Kidney (tissue), 22 donors: ENCODE measurements around the gene FAXC. TPM values are rescaled to one million over a fixed set of nuclear protein-coding genes. Genes with fewer than 3 reads are reported as not detected.

ENCODE experiments used
- DNase-seq, 5 donors: peaks; one replicate each; pipeline ENCODE4 v3.0.0-alpha.2; 2013 to 2020
- FAIRE-seq: peaks from 2 replicates; lab custom pipeline; 2012; peaks lifted over from hg19 to GRCh38; lab: Jason Lieb, UNC
- H3K27ac ChIP-seq, 2 donors: one replicate each; pipeline ENCODE4 v1.7.0; 2013; ENCODE audit warnings: low read depth in 2 of 2, low read length in 2 of 2, inconsistent platforms in 1 of 2
- H3K27me3 ChIP-seq: one replicate; pipeline ENCODE4 v1.7.1; 2013; ENCODE audit warnings: low read length, inconsistent platforms; ENCODE audit not compliant: control insufficient read depth, insufficient read depth
- H3K36me3 ChIP-seq, 3 donors: one replicate each; pipeline versions ENCODE4 v1.7.0 to v1.7.1; 2013; ENCODE audit warnings: low read length in 3 of 3, control low read depth in 1 of 3, inconsistent platforms in 1 of 3; ENCODE audit not compliant: insufficient read depth in 3 of 3, control insufficient read depth in 2 of 3
- H3K4me1 ChIP-seq, 3 donors: one replicate each; pipeline versions ENCODE4 v1.7.0 to v1.7.1; 2013; ENCODE audit warnings: low read length in 3 of 3, inconsistent platforms in 1 of 3, low read depth in 1 of 3; ENCODE audit not compliant: control insufficient read depth in 2 of 3, insufficient read depth in 2 of 3
- H3K4me3 ChIP-seq, 3 donors: one replicate each; pipeline versions ENCODE4 v1.7.0 to v1.8.1; 2013; ENCODE audit warnings: low read length in 3 of 3, control low read depth in 1 of 3, inconsistent platforms in 1 of 3
- H3K9ac ChIP-seq, 3 donors: one replicate each; pipeline versions ENCODE4 v1.7.0 to v1.7.1; 2013; ENCODE audit warnings: low read length in 3 of 3, control low read depth in 1 of 3, inconsistent platforms in 1 of 3
- H3K9me3 ChIP-seq, 3 donors: one replicate each; pipeline versions ENCODE4 v1.7.0 to v1.7.1; 2013; ENCODE audit warnings: low read length in 3 of 3, control low read depth in 1 of 3, inconsistent platforms in 1 of 3; ENCODE audit not compliant: control insufficient read depth in 2 of 3, insufficient read depth in 1 of 3
- CTCF ChIP-seq: IDR thresholded peaks from 3 replicates; pipeline ENCODE4 v1.5.1; 2012; ENCODE audit warnings: mild to moderate bottlenecking, moderate library complexity, borderline replicate concordance; ENCODE audit not compliant: insufficient read depth; ENCODE audit errors: extremely low read depth
- intact Hi-C: fragments of 100-400 bp; cut with DNase I; formaldehyde crosslinking; loops from one replicate; pipeline ENCODE4 v1.11.1; 2022
- long read RNA-seq, 10 donors: library from polyadenylated mRNA in 1 of 10; unstranded in 1 of 10; transcript quantifications; one replicate each; pipeline ENCODE4 v2.0.0 and lab custom pipeline, GENCODE V29; 2021 to 2026
- polyA plus RNA-seq: library from polyadenylated mRNA; stranded (reverse); fragments of 350-450 nt; fragmentation: Illumina TruSeq; extraction: RNeasy Lipid Tissue Mini Kit (QIAGEN cat#74804); gene quantifications from one replicate; pipeline ENCODE4 v1.2.3, GENCODE V29; 2014; ENCODE audit warnings: low read depth, low replicate concordance; ENCODE audit not compliant: insufficient read depth
- total RNA-seq: library from RNA; stranded (reverse); fragmentation: NEBNext Ultra II Directional; extraction: Animal tissue kit (Norgen Biotek cat#: 25700); gene quantifications from one replicate; pipeline ENCODE4 v1.2.1, GENCODE V29; 2021
- donor health status: control.
- donor health status: control.
- donor health status: control.
- donor health status: control.
- donor health status: control.
- donor health status: DM: yes; HTN: yes; CAD: no.
- donor health status: Normal renal cell carcinoma (clear cell type).

FAXC gene
- total RNA-seq, result 1.4 TPM
- polyA plus RNA-seq, result 3.3 TPM
- long read RNA-seq, donor 1, full-length matches to known transcripts, result 1 of 1 reads
- long read RNA-seq, donor 1, partial matches to known transcripts, result 0 of 1 reads
- long read RNA-seq, donor 1, other reads (novel, unspliced or antisense), result 0 of 1 reads
- long read RNA-seq, donor 2, result 0 reads
- long read RNA-seq, donor 3, result 0 reads
- long read RNA-seq, donor 4, result 0 reads
- long read RNA-seq, donor 5, result 0 reads
- long read RNA-seq, donor 6, result 0 reads
- long read RNA-seq, donor 7, full-length matches to known transcripts, result 2 of 5 reads
- long read RNA-seq, donor 7, partial matches to known transcripts, result 0 of 5 reads
- long read RNA-seq, donor 7, other reads (novel, unspliced or antisense), result 3 of 5 reads
- long read RNA-seq, donor 8, result 0 reads
- long read RNA-seq, donor 9, result 0 reads
- long read RNA-seq, donor 10, result 0 reads

GRCh38 chr6:99349171-99350141 lies at the start of gene FAXC:
Gene FAXC (minus strand): TSS chr6:99349674. CDS start chr6:99349372, 302 bp downstream.
- intact Hi-C loops, result no loop called here
- Histone ChIP-seq H3K9ac (peak within 1 kb of the TSS in 1 of 3 donors; percentile 43), H3K4me1 (no peaks in the 10 kb centered on the region), H3K4me3 (peak within 1 kb of the TSS; percentile 50 to 57 (median 51)), H3K9me3 (no peaks in the 10 kb centered on the region), H3K27me3 (no peaks in the 10 kb centered on the region), H3K27ac (no peak within 1 kb of the TSS), H3K36me3 (no peaks in the 10 kb centered on the region)
- DNase-seq (peak; percentile 62 to 77 (median 68)), FAIRE-seq (no peak)
- peak; percentile 13 for TF ChIP-seq CTCF

GRCh38 chr6:99397287-99397686 lies 47.8 kb upstream of the FAXC start:
- no peak for TF ChIP-seq CTCF
- DNase-seq, result no peak
- Histone ChIP-seq H3K9me3 (no peaks in the 10 kb centered on the region), H3K27ac (no peak overlapping the region), H3K27me3 (no peaks in the 10 kb centered on the region), H3K4me1 (no peaks in the 10 kb centered on the region), H3K36me3 (peaks cover 3 to 17% (median 12%) of the 10 kb centered on the region in 3 donors), H3K9ac (no peak overlapping the region), H3K4me3 (no peak overlapping the region)
- intact Hi-C loops, result no loop called here
- no peak for FAIRE-seq

GRCh38 chr6:99393698-99394531 lies 44.4 kb upstream of the FAXC start, which contains the start of gene COQ3:
Gene COQ3 (minus strand): TSS chr6:99394195. CDS start chr6:99394179, 16 bp downstream.
- no peaks in the 10 kb centered on the region for H3K27me3 ChIP-seq
- no peaks in the 10 kb centered on the region for H3K4me1 ChIP-seq
- no peak for TF ChIP-seq CTCF
- peaks cover 0 to 2% (median 0%) of the 10 kb centered on the region in 3 donors for H3K36me3 ChIP-seq
- intact Hi-C loops, result no loop called here
- H3K27ac ChIP-seq, result peak within 1 kb of the TSS; percentile 49 to 80
- FAIRE-seq (no peak), DNase-seq (peak; percentile 89 to 94 (median 93))
- H3K4me3 ChIP-seq, result peak within 1 kb of the TSS; percentile 61 to 85 (median 85)
- no peaks in the 10 kb centered on the region for H3K9me3 ChIP-seq
- peak within 1 kb of the TSS; percentile 31 to 89 (median 80) for H3K9ac ChIP-seq
